HTERT RPE-1 (cell line): ENCODE results near the gene C5orf15.
"Not testable (repeated sequence)": the region's sequence is repeated elsewhere in the genome, so short reads cannot be mapped to it uniquely, and the experiment has no call there.

ENCODE experiments used
- in situ Hi-C: fragments of 300-500 bp; cut with MboI; formaldehyde crosslinking; loops from 4 replicates; pipeline ENCODE4 v1.14.3; 2020; ENCODE audit warnings: low sequenced_read_pairs

Gene C5orf15

DNA sequence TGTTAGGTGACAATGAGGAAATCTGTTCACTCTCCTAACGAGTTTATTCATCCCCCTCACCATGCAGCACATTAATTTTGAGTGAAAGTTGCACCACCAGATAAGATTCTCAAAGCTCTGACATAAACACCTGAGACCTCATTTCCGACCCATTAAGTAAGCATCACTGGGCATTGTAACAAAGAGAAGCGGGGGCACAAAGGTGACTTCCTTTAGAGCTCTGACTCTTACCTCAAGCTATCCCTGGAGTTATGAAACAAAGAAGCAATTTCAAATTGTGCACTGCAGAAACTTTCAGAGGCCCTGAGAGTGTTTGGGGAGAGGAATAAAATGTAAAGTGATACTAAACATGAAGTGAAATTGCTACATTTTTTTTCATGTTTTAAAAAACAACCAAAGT is 29.5 kb downstream of the C5orf15 start:
- in situ Hi-C loops = no loop called here

DNA sequence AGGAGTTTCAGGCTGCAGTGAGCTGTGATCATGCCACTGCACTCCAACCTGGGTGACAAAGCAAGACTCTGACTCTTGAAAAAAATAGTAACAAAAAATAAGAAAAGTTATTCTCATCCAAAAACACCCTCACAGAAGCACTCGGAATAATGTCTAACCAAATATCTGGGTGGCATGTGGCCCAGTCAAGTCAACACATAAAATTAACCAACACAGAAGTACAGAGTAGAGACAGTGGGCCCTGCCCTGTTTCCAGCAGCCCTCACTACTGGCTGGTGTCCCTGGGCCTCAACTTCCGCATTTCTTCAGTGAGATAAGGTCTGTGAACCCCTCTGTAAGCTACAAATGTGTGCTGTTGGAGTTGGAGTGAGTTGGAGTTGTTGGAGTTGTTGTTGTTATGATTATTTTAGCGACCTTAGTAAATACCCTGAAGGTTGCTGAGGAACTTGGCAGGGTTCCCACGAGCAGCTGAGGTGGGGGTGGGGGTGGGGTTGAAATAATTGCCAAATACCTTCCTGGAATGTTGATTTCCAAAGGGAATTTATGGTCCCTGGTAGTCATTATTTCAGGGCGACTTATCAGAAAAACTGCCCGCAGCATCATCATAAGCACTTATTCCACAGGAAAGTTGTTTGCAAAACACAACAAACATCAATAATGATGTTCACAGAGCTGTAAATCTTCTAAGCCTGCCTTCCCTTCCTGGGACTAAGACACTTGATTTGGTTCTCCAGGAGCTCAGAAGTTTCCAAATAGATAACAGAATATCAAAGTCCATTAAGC is 30.2 kb downstream of the C5orf15 start:
- in situ Hi-C loops = no loop called here

DNA sequence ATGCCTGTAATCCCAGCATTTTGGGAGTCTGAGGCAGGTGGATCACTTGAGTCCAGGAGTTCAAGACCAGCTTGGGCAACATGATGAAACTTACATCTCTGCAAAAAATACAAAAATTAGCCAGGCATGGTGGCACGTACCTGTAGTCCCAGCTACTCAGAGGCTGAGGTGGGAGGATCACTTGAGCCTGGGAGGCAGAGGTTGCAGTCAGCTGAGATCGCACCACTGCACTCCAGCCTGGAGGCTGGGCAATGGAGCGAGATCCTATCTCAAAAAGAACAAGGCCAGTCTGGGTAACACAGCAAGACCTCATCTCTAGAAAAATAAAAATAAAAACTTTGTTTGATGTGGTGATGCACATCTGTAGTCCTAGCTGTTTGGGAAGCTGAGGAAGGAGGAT is 30.8 kb downstream of the C5orf15 start:
- in situ Hi-C loops = not testable (repeated sequence)

DNA sequence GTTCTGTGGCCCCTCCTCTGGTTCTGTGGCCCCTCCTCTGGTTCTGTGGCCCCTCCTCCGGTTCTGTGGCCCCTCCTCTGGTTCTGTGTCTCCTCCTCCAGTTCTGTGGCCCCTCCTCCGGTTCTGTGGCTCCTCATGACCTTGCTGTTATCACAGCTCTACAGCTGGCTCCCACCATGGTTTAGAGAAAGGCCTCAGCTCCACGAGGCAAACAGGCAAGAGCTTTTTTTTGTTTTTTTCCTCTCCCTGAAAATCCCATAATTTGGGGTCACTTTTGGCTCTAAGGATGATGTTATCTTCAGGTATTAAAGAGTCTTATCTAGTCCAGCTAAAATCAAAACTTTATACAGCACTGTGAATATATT is 31.8 kb downstream of the C5orf15 start:
- in situ Hi-C loops = no loop called here

DNA sequence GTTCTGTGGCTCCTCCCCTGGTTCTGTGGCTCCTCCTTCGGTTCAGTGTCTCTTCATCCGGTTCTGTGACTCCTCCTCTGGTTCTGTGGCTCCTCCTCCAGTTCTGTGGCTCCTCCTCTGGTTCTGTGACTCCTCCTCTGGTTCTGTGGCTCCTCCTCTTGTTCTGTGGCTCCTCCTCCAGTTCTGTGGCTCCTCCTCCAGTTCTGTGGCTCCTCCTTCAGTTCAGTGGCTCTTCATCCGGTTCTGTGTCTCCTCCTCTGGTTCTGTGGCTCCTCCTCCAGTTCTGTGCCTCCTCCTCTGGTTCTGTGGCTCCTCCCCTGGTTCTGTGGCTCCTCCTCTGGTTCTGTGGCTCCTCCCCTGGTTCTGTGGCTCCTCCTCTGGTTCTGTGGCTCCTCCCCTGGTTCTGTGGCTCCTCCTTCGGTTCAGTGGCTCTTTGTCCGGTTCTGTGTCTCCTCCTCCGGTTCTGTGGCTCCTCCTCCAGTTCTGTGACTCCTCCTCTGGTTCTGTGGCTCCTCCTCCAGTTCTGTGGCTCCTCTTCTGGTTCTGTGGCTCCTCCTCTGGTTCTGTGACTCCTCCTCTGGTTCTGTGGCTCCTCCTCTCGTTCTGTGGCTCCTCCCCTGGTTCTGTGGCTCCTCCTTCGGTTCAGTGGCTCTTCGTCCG is 32.3 kb downstream of the C5orf15 start:
- in situ Hi-C loops = not testable (repeated sequence)

DNA sequence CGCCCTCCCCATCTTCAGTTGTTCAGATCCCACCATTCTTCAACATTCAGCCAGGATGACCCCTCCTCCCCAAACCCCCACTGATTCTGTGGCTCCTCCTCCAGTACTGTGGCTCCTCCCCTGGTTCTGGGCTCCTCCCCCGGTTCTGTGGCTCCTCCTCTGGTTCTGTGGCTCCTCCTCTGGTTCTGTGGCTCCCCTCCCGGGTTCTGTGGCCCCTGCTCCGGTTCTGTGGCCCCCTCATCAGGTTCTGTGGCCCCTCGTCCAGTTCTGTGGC is 32.8 kb downstream of the C5orf15 start:
- in situ Hi-C loops = no loop called here

DNA sequence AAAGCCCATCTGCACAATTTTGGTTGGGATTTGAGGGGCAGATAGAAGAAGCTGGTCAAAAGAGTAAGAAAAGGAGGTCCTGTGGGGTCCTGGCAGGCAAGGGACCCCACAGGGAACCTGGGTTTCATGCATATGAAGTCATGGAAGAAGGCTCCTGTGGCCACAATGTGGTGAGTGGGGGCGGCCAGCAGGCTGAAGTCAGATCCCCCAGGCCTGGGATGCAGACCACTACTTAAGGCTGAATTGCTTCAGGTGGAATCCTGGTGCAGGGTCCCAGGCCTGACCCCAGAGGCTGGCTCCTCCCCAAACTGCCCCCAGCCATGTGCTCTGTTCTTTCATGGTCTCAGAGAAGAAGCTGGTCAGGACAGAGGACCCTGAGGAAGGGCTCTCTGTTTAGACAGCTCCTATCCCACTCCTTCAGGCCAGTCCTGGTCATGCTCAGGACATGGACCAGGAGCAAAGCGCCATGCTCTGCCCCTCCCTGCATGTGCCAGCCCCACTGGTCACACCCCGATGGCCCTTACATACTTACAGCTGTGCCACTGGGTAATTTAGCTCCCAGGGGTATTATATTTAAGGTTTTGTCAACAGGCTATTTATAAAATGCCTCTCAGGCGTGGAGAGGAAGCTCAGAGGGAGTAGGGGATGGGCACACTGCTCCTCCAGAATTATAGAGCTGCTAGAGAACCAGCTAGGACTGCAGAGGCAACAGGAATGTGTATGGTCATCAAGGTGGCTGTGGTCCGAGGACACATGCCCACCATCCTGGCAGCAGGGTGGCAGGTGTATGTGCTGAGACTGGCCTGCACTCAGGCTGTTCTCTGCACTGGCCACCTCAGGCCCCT is 33.4 kb downstream of the C5orf15 start:
- in situ Hi-C loops = no loop called here

DNA sequence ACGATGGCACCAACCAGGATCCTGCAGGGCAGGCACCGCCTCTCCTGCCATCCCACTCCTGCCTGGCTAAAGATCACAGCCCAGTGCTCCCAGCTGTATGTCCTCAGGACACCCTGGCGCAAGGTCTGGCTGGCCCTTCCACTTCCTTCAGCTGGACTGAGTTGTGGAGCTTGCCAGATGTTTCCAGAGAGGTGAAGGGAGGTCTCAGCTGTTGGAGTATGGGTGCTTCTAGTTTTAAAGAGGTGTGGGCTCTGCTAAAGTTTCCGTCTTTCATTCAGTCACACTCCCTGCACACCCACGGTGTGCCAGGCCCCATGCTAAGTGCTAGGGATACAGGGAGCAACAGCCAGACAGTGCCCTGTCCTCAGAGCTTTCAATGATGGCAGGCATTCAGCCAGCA is 34.1 kb downstream of the C5orf15 start:
- in situ Hi-C loops = no loop called here

DNA sequence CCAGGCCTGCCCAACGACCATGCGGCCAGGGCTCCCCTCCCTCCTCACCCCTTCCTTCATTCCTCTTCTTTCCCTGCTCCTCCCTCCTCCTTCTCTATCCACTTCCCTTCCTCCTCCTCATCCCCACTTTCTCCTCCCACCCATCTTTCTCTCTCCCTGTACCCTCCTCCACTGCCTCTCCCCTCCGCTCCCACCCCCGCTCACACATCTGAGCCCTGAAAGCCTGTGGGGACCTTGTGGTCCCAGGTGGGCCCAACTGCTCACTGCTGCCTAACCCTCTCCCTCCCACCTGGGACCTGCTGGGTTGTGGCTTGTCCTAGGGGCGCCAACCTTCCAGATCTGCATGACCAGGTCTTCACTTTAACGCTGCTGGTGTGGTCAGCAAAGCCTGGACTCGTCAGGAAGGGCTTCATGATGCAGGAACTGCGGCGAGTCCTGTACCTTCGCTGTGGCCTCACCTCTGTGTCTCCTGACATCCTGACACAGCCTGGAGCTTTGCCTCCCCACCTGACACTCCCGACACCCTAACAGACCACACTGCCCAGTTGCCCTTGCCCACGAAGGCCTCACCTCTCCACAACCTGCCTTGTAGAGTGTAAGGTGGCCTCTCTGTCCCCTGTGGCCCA is 34.6 kb downstream of the C5orf15 start:
- in situ Hi-C loops = no loop called here

DNA sequence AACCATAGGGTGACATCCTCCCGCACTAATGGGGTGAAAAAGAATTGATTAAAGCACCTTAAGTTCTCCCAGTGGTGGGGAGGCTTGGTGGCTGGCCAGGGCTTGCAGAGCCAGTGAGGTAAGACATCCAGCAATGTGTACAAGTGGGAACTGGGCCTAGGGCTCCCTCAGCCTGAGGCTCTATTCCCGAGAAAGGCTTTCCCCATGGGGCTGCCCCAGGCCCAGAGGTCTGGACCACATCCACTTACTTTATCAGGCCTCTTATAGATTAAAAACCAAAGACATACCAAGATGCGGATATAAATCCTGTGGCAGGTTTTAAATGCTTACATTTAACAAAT is 35.3 kb downstream of the C5orf15 start:
- in situ Hi-C loops = no loop called here

DNA sequence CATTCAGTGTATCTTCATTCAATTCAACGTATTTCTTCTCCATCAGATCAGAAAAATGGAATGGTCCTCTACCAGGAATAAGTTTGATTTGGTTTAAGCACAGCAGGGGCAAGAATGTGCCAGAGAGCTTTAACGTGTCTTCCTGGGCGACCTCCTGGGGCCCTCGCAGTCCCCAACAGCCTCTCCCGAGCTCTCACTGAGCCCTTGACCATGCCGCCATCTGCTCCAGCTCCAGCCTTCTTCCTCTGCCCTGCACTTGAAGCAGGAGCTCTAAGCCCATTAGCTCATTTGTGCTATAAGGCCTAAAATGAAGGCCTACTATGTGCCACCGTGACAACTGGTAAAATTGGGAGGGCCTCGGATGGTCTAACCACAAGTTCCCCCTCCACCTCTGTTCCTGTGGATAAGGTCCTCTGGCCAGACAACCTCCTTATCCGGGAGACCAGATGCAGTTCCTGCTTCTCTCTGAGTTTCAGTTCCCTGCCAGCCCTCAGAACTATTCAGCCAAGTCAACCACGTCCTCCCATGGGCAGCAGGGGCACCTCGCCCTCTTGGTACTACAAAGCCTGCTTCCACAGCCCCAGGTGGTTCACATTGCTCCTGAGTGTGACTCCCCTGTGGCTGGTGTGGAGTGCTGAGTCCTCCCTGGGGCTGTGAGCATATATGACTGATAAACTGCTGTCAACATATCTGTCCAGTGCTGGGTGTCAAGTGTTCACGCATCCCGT is 35.8 kb downstream of the C5orf15 start:
- in situ Hi-C loops = no loop called here

DNA sequence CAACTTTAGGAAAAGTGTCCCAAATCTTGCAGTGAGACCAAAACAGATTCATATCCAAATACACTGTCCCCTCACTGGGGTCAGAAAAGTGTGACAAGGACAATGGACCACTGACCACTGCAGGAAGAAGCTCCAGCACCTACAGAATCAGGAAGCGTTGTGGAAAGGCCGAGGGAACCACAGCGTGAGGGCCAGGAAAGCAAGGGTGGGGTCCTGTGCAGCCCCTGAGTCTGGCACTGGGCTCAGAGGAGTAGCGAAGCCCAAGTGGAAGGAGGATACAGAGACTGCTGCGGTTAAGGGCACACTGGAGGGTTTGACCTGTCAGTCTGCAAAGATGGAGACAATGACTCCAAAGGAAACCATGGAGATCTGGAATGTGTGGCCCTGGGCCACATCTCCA is 36.9 kb downstream of the C5orf15 start:
- in situ Hi-C loops = no loop called here

DNA sequence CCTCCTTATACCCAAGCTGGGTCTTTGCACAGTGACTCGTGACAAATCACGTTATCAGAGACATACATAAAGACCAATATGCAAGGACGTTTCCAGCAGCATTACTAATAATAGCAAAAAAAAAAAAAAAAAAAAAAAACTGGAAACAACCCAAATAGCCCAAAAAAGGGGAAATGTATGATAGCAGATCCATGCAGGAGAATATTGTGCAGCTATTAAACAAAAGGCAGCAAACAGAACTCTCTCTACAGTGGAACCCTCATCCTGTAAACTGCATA is 37.7 kb downstream of the C5orf15 start:
- in situ Hi-C loops = no loop called here

DNA sequence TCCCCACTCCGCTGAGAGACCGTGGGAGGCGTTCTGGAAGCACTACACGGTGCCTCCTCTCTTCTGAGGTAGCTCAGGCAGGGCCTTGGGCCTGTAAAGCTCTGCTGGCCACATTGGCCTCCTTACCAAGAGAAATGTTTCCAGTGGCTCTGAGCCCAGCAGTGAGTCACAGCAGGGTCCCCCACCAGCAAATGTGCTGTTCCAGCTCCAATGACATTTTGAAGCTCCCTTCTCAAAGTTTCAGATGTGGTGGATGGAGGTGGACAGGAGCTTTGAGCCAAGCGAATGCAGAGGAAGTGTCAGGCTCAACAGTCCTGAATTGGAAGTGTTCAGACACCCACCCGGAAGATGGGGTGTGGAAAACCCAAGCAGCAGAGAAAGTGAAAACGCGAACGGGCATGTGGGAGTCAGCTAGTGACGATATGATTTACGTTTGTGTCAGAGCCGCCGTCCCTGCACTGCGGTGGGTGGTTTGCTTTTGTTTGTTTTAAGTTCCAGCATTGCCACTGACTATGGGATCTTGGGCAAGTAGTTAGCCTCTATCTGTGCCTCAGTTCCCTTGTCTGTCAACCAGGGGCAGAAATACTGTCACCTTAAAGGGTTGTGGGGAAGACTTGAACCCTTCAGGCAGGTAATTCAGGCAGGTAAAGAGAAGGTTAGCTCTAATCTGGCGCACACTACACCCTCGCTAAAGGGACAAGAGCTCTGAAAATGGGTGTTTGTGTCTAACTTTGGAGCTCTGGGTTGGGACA is 38.2 kb downstream of the C5orf15 start:
- in situ Hi-C loops = no loop called here

DNA sequence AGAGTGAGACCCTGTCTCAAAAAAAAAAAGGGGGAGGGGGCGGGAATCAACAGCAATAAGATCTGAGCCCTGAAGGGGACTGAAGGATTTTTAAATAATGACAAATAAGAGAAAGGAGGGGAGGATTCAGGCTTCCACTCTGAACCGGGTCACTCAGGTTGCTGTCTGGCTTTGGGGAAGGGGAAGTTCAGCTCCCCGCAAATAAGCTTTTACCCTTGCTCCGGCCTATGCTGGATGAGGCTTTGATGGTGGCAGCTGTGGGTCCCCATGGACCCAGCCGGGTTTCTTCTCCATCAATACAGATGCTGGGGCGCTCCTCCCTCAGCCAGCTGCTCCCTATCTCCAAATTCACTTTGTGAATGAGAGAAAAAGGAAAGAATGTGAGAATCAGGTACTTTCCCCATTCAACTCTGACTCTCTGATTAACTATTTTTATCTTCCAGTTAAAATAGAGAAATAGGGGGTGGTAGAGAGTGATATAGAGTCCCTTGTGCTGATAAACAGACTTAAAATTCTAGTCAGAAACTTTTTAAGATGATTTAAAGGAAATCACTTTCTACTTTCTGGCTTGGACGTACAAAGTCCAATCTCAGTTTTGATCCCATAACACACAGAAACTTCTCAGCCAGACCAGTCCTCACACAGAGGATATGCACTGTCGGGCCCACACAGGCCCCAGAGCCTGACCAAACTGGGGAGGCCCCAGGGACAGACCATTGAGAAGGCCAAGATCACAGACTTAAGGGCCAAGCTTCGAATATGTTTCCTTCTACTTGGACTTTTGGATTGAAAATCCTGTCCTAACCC is 39.6 kb downstream of the C5orf15 start:
- in situ Hi-C loops = no loop called here

DNA sequence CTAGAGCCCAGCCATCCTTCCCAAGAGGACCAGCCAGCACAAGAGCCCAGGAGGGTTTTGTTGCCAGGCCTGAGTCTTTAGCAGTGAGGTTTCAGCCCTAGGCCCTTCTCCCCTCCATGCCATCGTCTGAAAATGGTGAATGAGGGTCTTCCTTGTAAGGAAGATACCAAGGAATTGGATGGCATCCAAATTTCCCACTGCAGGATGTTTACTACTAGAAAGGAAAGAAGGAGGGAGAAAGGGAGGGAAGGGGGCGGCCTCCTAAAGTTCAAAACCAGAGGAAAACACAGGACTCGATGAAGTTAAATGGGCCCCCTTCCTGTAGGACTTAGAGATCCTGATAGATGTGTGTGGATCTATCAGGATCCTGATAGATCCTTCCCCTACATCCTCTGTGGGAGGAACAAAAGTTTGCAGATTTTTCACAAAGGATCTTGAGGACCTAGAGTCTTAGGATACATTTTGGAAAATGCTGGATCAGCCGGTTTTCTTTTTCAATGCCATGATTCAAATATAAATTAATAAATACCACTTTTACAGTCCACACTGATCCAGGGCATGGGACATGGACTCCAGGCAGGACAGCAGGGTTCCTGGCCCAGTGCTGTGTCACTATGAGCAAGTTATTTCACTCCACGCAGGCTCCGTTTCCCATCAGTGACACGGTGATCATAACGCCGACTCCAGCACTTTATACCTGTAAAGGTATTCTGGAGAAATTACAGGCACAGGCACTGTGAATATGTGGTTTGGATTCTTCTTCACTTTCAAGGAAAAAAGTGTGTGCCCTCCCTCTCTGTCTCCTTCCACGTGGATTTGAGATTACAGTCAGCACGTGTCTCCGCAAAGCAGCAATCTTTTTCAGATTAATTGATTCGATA is 40.9 kb downstream of the C5orf15 start:
- in situ Hi-C loops = no loop called here

DNA sequence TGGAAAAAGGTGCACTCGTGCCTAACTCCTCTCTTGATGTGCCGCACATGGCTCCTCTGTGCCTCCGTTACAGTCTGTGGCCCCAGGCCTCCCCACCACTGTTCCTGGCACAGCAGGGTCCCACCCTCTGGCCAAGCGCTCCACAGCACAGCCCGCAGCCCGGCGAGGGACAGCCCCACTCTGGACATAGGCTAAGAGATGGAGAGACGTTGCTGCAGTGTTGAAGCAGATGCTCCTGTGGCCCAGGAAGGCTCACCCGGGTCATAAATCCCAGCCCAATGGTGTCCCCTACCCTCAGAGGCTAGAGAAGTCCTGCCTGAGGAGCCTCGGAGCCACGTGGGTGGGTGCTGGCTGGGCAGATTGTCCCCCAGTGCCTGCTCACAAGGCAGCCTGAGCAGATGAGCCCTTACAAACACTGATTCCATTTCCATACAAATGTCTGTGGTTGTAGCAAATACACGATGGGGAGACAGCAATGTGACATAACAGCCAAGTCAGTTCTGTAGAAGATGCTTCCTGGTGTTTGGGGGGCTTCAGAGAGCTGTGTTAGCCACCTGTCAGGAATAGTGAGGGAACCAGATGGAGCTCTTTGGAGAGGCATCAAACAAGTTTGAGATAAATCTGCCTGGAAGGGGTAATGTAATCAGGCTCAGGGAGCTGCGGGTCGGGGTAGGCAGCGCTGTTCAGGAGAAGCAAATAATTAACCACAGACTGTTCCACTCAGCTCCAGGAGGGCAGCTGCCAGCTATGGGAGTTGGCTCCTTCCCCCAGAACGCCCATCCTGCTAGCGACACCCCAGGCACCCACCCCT is 41.7 kb downstream of the C5orf15 start:
- in situ Hi-C loops = no loop called here

DNA sequence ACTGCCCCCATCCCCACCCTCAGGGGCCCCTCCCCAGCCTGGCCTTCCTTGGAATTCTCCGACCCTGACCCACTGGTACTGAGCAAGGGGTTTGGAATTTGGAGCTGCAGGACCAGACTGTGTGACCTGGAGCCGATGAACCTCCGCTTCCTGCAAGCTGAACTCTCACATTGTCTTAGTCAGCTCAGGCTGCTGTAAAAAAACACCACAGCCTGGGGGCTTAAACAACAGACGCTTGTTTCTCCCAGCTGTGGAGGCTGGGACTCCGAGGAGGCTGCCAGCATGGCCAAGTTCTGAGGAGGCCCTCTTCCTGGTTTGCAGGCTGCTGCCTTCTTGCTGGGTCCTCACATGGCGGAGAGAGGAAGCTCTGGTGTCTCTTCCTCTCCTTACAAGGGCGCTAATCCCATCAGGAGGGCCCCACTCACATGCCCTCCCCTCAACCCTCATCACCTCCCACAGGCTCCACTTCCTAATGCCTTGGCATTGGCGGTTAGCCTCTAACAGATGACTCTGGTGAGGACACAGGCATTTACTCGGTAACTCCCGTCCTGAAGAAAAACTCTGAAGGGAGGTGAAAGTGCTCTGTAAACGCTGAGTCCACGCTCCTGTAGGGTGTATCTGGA is 42.4 kb downstream of the C5orf15 start:
- in situ Hi-C loops = no loop called here
